ENCODE results near the gene CDX1. TPM values are rescaled to one million over a fixed set of nuclear protein-coding genes. Genes with fewer than 3 reads are reported as not detected.

The CDX1 gene
- total and polyA plus RNA-seq, 2 experiments from 2014 or later = 43.3 to 54.6 TPM

- no peak overlapping the region for H3K27ac ChIP-seq
- H2AFZ ChIP-seq = no peak overlapping the region
- no peak overlapping the region for H3K4me3 ChIP-seq
- H4K20me1 ChIP-seq (ENCODE audit: insufficient read depth, poor library complexity, severe bottlenecking) = no peaks in the 10 kb centered on the region
- DNase-seq (ENCODE audit: low spot score) = no peak
- 93% methylated on average over 10 of the region's 10 CpGs for WGBS (ENCODE audit: low lambda C conversion rate, missing lambda C conversion rate)
- peaks cover 4% of the 10 kb centered on the region for H3K4me1 ChIP-seq (ENCODE audit: insufficient read depth)
- no peaks in the 10 kb centered on the region for H3K79me2 ChIP-seq
- no peaks in the 10 kb centered on the region for H3K36me3 ChIP-seq (replicated peaks; ENCODE audit: insufficient read depth, low read depth)
- no peak overlapping the region for H3K4me2 ChIP-seq
- no peaks in the 10 kb centered on the region for H3K9me2 ChIP-seq (replicated peaks; ENCODE audit: insufficient read depth)
- no peaks in the 10 kb centered on the region for H3K27me3 ChIP-seq
- TF ChIP-seq EZH2 (IDR thresholded peaks at IDR 0.05; ENCODE audit: borderline replicate concordance) (no peak), CTCF (IDR thresholded peaks at IDR 0.05; ENCODE audit: poor library complexity) (no peak), EZH2phosphoT487 (IDR thresholded peaks at IDR 0.05; ENCODE audit: low read depth, severe bottlenecking, unreplicated experiment) (no peak)
- no peaks in the 10 kb centered on the region for H3K9me3 ChIP-seq (ENCODE audit: low read depth)
These were observed 47.0 kb upstream of the CDX1 start for GRCh38 chr5:150119421-150120061.

GRCh38 chr5:150120062-150120441 is 46.5 kb upstream of the CDX1 start:
- Histone ChIP-seq H3K4me1 (ENCODE audit: insufficient read depth) (peaks cover 4% of the 10 kb centered on the region), H3K9me3 (ENCODE audit: low read depth) (no peaks in the 10 kb centered on the region), H3K4me3 (no peak overlapping the region), H3K27ac (no peak overlapping the region), H4K20me1 (ENCODE audit: insufficient read depth, poor library complexity, severe bottlenecking) (no peaks in the 10 kb centered on the region), H3K27me3 (no peaks in the 10 kb centered on the region), H3K4me2 (no peak overlapping the region), H3K79me2 (no peaks in the 10 kb centered on the region), H3K9me2 (replicated peaks; ENCODE audit: insufficient read depth) (no peaks in the 10 kb centered on the region), H3K36me3 (replicated peaks; ENCODE audit: insufficient read depth, low read depth) (no peaks in the 10 kb centered on the region), H2AFZ (no peak overlapping the region)
- WGBS (ENCODE audit: low lambda C conversion rate, missing lambda C conversion rate) = 89% methylated on average over 3 of the region's 3 CpGs
- TF ChIP-seq EZH2phosphoT487 (IDR thresholded peaks at IDR 0.05; ENCODE audit: low read depth, severe bottlenecking, unreplicated experiment) (no peak), EZH2 (IDR thresholded peaks at IDR 0.05; ENCODE audit: borderline replicate concordance) (no peak), CTCF (IDR thresholded peaks at IDR 0.05; ENCODE audit: poor library complexity) (no peak)
- no peak for DNase-seq (ENCODE audit: low spot score)

- Histone ChIP-seq H3K27ac (no peak overlapping the region), H3K4me1 (ENCODE audit: insufficient read depth) (peaks cover 4% of the 10 kb centered on the region), H3K4me2 (no peak overlapping the region), H3K27me3 (no peaks in the 10 kb centered on the region), H3K4me3 (no peak overlapping the region), H3K9me3 (ENCODE audit: low read depth) (no peaks in the 10 kb centered on the region), H4K20me1 (ENCODE audit: insufficient read depth, poor library complexity, severe bottlenecking) (no peaks in the 10 kb centered on the region), H2AFZ (no peak overlapping the region), H3K79me2 (no peaks in the 10 kb centered on the region), H3K36me3 (replicated peaks; ENCODE audit: insufficient read depth, low read depth) (no peaks in the 10 kb centered on the region), H3K9me2 (replicated peaks; ENCODE audit: insufficient read depth) (no peaks in the 10 kb centered on the region)
- WGBS (ENCODE audit: low lambda C conversion rate, missing lambda C conversion rate) = 84% methylated on average over 19 of the region's 19 CpGs
- DNase-seq (ENCODE audit: low spot score) = no peak
- TF ChIP-seq EZH2 (IDR thresholded peaks at IDR 0.05; ENCODE audit: borderline replicate concordance) (no peak), EZH2phosphoT487 (IDR thresholded peaks at IDR 0.05; ENCODE audit: low read depth, severe bottlenecking, unreplicated experiment) (no peak), CTCF (IDR thresholded peaks at IDR 0.05; ENCODE audit: poor library complexity) (no peak)
These were observed 45.7 kb upstream of the CDX1 start for GRCh38 chr5:150120617-150121447.

All from hepatocyte (in vitro differentiated cells).